ENCODE measurements around the gene CPT2. TPM values are rescaled to one million over a fixed set of nuclear protein-coding genes. Genes with fewer than 3 reads are reported as not detected.
A peak's percentile ranks its signal among the peaks of the same experiment; 100 is the strongest.

The CPT2 gene
- total RNA-seq, 2 donors from 2014 or later, result 12.3 to 14.7 TPM

GRCh38 chr1:53254011-53254640, 57.5 kb downstream of the CPT2 start:
- no peaks in the 10 kb centered on the region for H3K27me3 Mint-ChIP-seq
- ATAC-seq, result peak; percentile 36 to 44
- peaks cover 33% of the 10 kb centered on the region for H3K36me3 Mint-ChIP-seq
- H3K4me1 Mint-ChIP-seq (ENCODE audit: low read depth in 2 of 2), result no peaks in the 10 kb centered on the region
- H3K9me3 Mint-ChIP-seq, result no peaks in the 10 kb centered on the region
- DNase-seq (ENCODE audit: low spot score), result no peak
- H3K4me3 Mint-ChIP-seq, result no peak overlapping the region
- no peak overlapping the region for H3K27ac Mint-ChIP-seq

DNA sequence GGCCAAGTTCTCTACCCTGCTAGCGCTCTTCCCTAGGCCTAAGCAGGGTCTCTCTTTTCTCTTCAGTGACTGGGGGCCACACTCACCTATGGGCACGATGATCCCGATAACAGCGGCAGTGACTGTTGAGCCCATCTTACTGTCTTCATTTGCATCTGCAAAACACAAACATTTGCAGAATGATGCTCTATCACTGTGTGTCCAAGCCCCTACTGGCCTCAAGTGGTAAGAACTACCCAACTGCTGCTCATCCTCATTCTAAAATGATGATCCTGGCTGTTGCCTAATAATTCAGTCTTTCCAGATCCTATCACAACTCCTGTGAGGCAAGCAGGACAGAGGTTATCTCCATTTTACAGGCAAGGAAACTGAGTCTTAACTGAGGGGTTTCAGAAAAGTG, 58.4 kb downstream of the CPT2 start:
- H3K4me1 Mint-ChIP-seq (ENCODE audit: low read depth in 2 of 2), result no peaks in the 10 kb centered on the region
- ATAC-seq (no peak), DNase-seq (ENCODE audit: low spot score) (peak; percentile 2)
- no peak overlapping the region for H3K27ac Mint-ChIP-seq
- no peak overlapping the region for H3K4me3 Mint-ChIP-seq
- no peaks in the 10 kb centered on the region for H3K9me3 Mint-ChIP-seq
- H3K27me3 Mint-ChIP-seq, result no peaks in the 10 kb centered on the region
- H3K36me3 Mint-ChIP-seq, result peaks cover 25% of the 10 kb centered on the region

- peak; percentile 29 for DNase-seq (ENCODE audit: low spot score)
- no peaks in the 10 kb centered on the region for H3K27me3 Mint-ChIP-seq
- H3K27ac Mint-ChIP-seq, result no peak overlapping the region
- no peak for ATAC-seq
- H3K36me3 Mint-ChIP-seq, result peaks cover 18% of the 10 kb centered on the region
- H3K4me1 Mint-ChIP-seq (ENCODE audit: low read depth in 2 of 2), result no peaks in the 10 kb centered on the region
- no peaks in the 10 kb centered on the region for H3K9me3 Mint-ChIP-seq
- H3K4me3 Mint-ChIP-seq, result no peak overlapping the region
These were observed 60.2 kb downstream of the CPT2 start for GRCh38 chr1:53256511-53257453.

DNA sequence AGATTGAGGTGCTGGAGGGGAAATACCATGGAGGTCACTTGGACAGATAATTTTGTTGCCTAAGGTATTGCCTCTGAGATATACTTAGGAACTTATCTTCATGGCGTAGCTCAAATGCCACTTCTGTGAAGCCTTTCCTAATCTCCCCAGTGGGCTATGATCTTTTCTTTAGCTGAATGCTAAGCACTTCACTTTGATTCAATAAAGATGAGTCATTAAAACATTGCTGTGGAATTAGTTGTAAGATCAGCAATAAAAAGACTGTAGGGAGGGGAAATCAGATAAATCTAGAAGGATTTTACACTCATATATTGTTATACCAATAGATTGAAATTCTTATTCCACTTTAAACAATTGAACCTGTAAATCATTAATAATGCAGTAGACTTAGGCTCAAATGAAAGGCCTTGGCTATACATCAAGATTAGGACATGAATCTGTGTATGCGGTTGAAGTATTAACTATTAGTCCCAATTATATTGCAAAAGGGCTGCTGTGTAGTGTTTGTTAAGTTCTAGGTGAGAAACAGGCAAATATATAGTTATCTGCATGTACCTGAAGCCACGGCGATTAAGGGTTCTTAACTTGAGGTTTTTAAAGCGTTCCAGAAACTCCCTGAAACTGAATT, 60.9 kb downstream of the CPT2 start:
- no peak for DNase-seq (ENCODE audit: low spot score)
- ATAC-seq, result no peak
- no peaks in the 10 kb centered on the region for H3K27me3 Mint-ChIP-seq
- peak overlapping the region in 1 of 2 donors; percentile 17 for H3K27ac Mint-ChIP-seq
- no peak overlapping the region for H3K4me3 Mint-ChIP-seq
- H3K9me3 Mint-ChIP-seq, result no peaks in the 10 kb centered on the region
- H3K4me1 Mint-ChIP-seq (ENCODE audit: low read depth in 2 of 2), result no peaks in the 10 kb centered on the region
- H3K36me3 Mint-ChIP-seq, result peaks cover 18% of the 10 kb centered on the region

DNA sequence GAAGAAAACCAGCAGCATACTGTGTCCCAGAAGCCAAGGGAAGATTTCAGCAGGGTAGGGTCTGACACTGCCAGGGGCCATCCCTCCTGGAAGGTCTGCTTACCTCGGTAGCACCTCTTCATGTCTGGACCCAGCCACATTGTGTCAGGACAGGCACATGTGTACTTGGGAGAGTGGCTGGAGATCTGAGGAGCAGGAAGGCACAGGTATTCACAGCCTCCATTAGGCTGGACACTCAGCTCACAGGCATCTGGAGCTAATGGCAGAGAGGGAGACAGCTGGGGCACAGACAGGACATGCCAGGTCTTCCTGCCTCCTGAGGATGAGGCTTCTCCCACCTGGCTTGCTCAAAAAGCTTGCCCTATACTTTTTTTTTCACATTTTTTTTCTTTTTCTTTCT, 61.6 kb downstream of the CPT2 start:
- DNase-seq (ENCODE audit: low spot score) (peak; percentile 5), ATAC-seq (no peak)
- H3K9me3 Mint-ChIP-seq, result no peaks in the 10 kb centered on the region
- peak overlapping the region in 1 of 2 donors; percentile 17 for H3K27ac Mint-ChIP-seq
- peaks cover 18% of the 10 kb centered on the region for H3K36me3 Mint-ChIP-seq
- H3K4me3 Mint-ChIP-seq, result no peak overlapping the region
- no peaks in the 10 kb centered on the region for H3K27me3 Mint-ChIP-seq
- H3K4me1 Mint-ChIP-seq (ENCODE audit: low read depth in 2 of 2), result no peaks in the 10 kb centered on the region

DNA sequence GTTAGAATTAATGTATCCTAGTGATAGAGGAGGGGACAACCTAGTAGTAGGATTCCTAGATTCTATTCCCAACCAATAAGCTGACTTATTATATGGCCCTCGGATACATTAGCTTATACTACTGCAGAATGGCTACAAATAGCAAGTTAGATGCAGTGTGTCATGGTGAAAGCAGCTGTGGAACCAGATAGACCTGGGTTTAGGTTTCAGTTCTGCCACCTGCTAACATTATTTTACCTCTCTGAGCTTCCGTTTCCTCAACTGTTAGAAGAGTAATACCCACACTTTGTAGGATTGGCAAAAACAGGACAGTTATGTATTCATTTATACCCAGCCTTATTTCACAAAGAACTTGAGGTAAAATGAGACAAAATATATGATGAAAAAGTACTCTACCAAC, 63.3 kb downstream of the CPT2 start:
- no peak overlapping the region for H3K27ac Mint-ChIP-seq
- no peak for ATAC-seq
- H3K9me3 Mint-ChIP-seq, result no peaks in the 10 kb centered on the region
- no peaks in the 10 kb centered on the region for H3K4me1 Mint-ChIP-seq (ENCODE audit: low read depth in 2 of 2)
- peaks cover 24% of the 10 kb centered on the region for H3K36me3 Mint-ChIP-seq
- DNase-seq (ENCODE audit: low spot score), result no peak
- H3K4me3 Mint-ChIP-seq, result no peak overlapping the region
- no peaks in the 10 kb centered on the region for H3K27me3 Mint-ChIP-seq

GRCh38 chr1:53260631-53261247, 64.1 kb downstream of the CPT2 start:
- Mint-ChIP-seq H3K36me3 (peaks cover 31% of the 10 kb centered on the region), H3K27ac (no peak overlapping the region), H3K4me1 (ENCODE audit: low read depth in 2 of 2) (no peaks in the 10 kb centered on the region), H3K9me3 (no peaks in the 10 kb centered on the region), H3K27me3 (no peaks in the 10 kb centered on the region), H3K4me3 (no peak overlapping the region)
- ATAC-seq (no peak), DNase-seq (ENCODE audit: low spot score) (peak; percentile 8)

- no peaks in the 10 kb centered on the region for H3K4me1 Mint-ChIP-seq (ENCODE audit: low read depth in 2 of 2)
- DNase-seq (ENCODE audit: low spot score) (no peak), ATAC-seq (no peak)
- peaks cover 34% of the 10 kb centered on the region for H3K36me3 Mint-ChIP-seq
- no peak overlapping the region for H3K4me3 Mint-ChIP-seq
- H3K9me3 Mint-ChIP-seq, result no peaks in the 10 kb centered on the region
- H3K27ac Mint-ChIP-seq, result no peak overlapping the region
- H3K27me3 Mint-ChIP-seq, result no peaks in the 10 kb centered on the region
These were observed 65.4 kb downstream of the CPT2 start for GRCh38 chr1:53262000-53262399.

Other genes starting within 250 kb of the CPT2 start
- gene PODN, start 134.6 kb upstream of the CPT2 start, total RNA-seq, result not detected
- gene SLC1A7, start 54.2 kb upstream of the CPT2 start, total RNA-seq, result 1 to 10 TPM in 1 of 2 donors, under 1 TPM in 1; 0.29 to 1.1 TPM
- 10 to 100 TPM; 37.5 to 44.5 TPM for gene CZIB, start 23.8 kb downstream of the CPT2 start, total RNA-seq
- gene MAGOH, start 41.7 kb downstream of the CPT2 start, total RNA-seq, result 10 to 100 TPM; 62.6 to 65.4 TPM
- 100 to 1,000 TPM in 1 of 2 donors, 10 to 100 TPM in 1; 87.8 to 194 TPM for gene LRP8, start 131.2 kb downstream of the CPT2 start, total RNA-seq

Data from natural killer cell treated with Interleukin-12 subunit alpha and Interleukin-12 subunit beta and Interleukin-15 and Interleukin-18, amount 100 ng/mL, for 72 hours (primary cell).